Left cardiac atrium (tissue), 4 donors: ENCODE results near the gene DOK7. TPM values are rescaled to one million over a fixed set of nuclear protein-coding genes. Genes with fewer than 3 reads are reported as not detected.

Source experiments
- ATAC-seq, 2 donors: fragments of 200-7000 bp; cut with Tn5 transposase; one replicate each; pipeline ENCODE4 v1.9.1; 2020; ENCODE audit warnings: mild to moderate bottlenecking in 2 of 2, moderate library complexity in 2 of 2
- DNase-seq: peaks from one replicate; pipeline ENCODE4 v3.0.0-alpha.2; 2020
- intact Hi-C, 2 donors: fragments of 100-400 bp; cut with DNase I; formaldehyde crosslinking; loops; one replicate each; pipeline versions ENCODE4 v1.14.1 to v1.15.1; 2022 to 2023
- total RNA-seq, 2 donors: library from RNA; stranded (reverse); fragmentation: NEBNext Ultra II Directional; extraction: Animal tissue kit (Norgen Biotek cat#: 25700); gene quantifications; one replicate each; pipeline ENCODE4 v1.2.1, GENCODE V29; 2021
- donor health status: DM: no; HTN: yes; CAD: no.
- donor health status: DM: no; HTN: yes; CAD: no; lungs with severe emphysema.
- donor health status: DM: yes; HTN: yes; CAD: no.
- donor health status: Dilated cardiomyopathy.

DOK7 gene
- total RNA-seq, 2 donors from 2014 or later, result 21.5 to 38.2 TPM

DNA sequence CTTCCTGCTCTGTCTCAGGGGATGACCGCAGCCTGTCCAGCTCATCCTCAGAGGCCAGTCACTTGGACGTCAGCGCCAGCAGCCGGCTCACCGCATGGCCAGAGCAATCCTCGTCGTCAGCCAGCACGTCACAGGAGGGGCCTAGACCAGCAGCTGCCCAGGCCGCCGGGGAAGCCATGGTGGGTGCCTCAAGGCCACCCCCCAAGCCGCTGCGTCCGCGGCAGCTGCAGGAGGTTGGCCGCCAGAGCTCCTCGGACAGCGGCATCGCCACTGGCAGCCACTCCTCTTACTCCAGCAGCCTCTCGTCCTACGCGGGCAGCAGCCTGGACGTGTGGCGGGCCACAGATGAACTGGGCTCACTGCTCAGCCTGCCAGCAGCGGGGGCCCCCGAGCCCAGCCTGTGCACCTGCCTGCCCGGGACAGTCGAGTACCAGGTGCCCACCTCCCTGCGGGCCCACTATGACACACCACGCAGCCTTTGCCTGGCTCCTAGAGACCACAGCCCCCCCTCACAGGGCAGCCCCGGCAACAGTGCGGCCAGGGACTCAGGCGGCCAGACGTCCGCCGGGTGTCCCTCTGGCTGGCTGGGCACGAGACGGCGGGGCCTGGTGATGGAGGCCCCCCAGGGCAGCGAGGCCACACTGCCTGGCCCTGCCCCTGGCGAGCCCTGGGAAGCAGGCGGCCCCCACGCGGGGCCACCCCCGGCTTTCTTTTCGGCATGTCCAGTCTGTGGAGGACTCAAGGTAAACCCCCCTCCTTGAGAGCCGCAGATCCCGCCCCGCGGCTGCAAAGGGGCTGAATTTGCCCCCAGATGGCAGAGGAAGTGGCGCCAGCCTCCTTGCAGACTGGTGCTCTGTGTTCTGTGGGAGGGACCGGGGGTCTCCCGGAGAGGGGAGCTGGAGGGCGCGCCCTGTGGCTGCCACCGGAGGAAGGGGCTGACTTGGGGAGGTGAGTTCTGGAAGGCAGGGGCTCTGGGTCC is 29.9 kb downstream of the DOK7 start:
- intact Hi-C loops, result no loop called here
- no peak for DNase-seq
- ATAC-seq, result no peak

DNA sequence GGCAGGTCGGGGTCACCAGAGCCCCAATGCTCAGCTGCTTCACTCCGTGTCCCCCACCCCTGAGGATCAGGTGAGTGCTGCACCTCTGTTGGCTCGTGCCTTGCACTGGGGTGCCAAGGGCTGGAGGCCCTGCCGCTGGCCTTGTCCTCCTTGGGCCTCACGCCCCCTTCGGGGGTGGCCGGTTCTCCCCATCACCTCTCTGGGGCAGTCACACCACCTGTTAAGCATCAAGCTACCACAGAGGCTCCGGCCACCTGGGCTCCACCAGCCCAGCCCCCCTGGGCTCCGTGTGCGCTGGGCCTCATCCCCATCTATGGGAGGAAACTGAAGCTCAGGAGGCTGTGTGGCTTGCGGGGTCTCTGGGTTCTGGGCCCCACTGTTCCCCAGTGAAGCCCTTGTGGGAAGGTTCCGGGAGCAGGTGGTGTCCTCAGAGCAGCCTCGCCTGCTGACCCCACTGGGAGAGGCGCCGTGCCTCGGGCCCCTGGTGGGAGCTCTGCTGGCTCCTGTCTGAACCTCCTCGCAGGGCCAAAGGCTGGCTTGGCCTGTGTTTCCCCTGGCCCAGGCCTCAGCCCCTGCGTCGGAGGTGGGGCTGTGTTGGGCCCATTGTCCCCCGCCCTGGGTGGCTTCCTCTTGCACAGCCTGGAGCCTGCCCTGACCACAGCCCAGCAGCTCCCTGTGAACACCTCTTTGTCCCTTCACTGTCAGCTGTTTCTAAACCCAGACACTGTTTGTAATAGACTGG is 30.8 kb downstream of the DOK7 start:
- DNase-seq (no peak), ATAC-seq (peak in 1 of 2 donors; percentile 7)
- intact Hi-C loops, result no loop called here

DNA sequence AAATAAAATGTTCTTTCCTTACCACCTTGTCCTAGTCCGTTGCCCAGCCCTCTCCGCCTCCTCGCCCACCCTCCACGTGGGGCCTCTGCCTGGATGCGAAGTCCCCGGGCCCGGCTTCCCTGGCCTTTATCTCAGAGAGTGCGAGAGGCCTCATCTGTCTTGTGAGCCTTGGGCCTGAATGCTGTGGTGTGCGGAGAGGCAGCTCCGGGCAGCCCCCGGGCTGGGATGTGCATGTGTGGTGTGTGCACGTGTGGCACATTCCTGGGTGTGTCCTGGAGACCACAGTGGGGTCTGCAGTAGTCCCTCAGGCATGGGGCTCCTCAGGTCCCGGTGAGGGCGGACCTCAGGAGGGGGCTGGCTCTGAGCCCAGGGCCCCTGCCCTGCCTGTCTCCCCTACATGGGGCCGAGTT is 31.4 kb downstream of the DOK7 start:
- no peak for DNase-seq
- ATAC-seq, result no peak
- intact Hi-C loops, result no loop called here

DNA sequence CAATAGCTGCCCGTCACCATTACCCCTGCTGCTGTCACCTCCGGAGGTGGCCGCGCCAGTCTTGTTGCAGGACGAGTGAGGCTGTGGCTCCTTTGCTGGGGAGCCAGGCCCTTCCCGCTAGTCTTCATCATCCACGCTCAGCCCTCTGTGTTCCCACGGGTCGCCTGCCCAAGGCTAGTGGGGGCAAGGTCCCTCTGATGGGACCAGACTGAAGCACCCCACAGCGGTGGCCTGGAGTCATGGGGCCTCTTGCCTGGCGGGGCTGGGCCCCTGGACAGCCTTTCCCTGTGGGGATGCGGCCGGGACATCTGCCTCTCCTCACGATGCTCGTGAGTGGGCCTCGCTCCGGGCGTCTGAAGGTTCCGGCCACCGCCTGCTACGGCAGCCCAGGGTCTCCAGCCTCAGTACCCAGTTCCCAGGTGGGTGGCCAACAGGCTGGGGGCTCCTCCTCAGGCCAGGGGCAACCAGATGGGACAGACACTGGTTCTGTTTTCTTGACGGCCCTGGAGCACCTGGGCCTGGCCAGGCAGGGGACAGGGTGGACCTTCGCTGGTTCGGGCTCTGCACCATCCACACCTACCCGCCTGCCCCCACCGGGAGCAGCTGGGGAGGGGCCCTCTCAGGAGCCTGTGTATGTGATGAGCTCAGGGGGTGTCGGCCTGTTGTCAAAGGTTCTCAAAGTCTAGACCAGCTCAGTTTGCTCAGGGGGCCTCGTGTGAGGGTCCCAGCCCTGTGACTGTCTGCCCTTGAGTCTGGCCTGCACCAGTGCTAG is 32.3 kb downstream of the DOK7 start:
- intact Hi-C loops, result no loop called here
- DNase-seq (no peak), ATAC-seq (no peak)

DNA sequence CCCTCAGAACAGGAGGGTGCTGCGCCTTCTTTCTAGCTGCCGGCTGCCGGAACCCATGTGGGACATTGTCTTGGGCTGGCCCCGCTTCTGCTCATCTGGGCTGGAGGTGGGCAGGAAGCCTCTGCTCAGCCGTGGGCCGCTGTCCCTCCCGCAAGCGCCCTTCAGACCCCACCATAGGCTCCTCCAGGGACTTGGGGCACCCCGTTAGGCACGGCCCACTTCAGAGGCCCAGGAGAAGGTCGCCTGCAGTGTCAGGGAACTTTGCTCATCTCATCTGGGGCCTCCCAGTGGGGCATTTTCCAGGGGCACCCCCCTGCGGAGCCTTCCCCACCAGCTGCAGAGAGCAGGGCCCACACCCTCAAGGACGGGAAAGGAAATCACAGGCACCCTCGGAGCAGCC is 32.9 kb downstream of the DOK7 start:
- DNase-seq, result no peak
- intact Hi-C loops, result no loop called here
- ATAC-seq, result no peak

DNA sequence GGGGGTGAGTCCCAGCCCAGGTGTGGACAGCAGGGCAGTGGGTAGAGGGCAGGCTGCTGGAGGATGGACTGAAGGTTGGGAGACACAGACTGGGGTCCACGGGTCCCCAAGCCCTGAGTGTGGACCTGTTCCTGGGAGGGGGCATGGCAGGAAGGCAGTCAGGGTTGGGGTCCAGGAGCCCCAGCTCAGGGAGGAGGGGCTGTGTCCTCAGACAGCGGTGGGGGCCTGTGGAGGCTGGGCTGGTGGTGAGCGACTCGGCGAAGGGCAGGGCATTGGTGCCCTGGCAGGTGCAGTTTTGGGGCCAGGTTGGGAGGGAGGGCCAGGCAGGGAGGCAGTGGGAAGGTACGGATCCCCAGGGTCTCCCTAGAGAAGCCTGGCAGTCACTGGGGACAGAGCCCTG is 34.0 kb downstream of the DOK7 start:
- no peak for ATAC-seq
- no peak for DNase-seq
- intact Hi-C loops, result no loop called here

DNA sequence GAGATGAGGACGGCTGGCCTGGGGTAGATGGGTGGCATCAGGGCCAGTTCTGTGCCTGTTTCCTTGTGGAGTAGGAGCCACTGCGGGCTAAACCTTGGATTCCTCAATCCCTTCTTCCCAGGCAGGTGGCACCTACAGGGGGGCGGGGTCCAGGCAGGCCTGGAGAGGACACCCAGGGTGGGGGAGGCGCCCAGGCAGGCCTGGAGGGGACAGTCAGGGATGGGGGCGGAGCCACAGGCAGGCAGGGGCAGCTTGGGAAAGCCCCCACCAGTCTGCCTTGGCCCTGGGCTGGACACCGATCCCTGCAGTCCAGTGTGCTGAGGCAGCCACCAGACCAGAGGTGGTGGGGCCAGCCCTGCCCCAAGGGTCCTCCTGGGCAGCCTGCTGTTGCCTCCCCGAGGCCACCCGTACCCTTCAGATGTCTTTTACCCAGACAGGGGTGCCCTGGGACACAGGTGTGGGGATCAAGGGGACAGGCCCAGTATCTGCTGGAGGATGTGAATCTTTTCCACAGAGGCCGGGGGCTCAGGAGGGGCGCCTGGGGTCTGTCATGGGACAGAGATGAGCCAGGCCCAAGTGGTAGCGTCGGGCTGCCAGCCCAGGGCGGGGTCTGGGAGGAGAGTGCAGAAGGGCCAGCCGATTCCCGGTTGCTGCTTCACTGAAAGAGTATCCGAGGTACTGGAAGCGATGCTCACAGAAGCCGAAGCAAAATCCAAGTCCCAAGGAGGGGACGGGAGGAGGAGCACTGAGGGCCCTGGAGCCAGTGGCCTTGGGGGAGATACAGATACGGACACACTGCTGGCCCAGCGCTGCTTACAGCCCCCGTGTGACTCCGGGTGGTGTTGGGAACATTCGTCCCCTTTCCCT is 34.6 kb downstream of the DOK7 start:
- intact Hi-C loops, result no loop called here
- peak in 1 of 2 donors; percentile 2 for ATAC-seq
- DNase-seq, result no peak

DNA sequence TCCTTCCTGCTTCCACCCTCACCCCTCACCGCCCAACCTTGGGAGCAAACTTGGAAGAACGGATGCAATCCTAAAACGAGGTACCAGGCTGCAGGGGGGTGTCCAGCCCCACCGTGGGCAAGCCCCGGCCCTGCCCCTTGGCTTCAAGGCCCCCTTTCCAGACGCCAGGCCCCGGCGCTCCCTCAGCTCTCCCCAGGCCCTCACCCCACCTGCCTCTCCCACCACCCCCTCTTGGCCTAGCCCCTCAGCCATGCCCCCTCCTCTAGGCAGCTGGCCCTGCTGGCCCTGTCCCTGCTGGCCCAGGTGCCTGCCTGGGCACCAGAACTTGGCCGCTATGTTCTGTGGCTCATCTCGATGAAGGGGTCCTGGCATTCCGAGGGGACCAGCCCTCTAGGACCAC is 35.3 kb downstream of the DOK7 start:
- DNase-seq (no peak), ATAC-seq (no peak)
- intact Hi-C loops, result no loop called here

DNA sequence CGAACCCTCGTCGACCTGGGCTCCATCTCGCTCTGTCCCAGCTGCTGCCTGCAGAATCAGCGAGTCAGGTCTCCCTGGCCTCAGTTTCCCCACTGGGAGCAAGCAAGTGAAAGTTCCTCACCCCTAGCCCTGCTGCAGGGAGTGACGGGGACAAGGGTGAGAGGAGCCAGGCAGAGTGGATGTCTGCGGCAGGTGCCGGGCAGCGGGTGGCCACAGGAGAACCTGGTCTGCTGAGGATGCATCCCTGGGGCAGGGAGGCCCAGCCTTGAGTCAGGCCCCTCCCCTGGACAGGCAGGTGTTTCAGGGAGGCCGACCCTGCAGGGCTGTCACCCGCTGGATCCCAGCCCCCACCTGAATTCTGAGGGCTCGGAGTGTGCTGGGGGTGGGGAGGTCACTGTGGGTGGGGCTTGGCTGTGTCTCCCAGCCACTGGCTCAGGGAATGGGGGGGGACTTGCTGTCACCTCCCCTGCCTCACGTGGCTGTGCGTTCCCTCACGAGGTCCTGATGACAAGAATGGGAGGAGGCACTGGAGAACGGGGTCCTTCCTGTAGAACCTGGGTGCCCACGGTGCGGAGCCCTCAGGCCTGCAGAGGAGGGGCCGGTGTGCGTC is 35.9 kb downstream of the DOK7 start:
- ATAC-seq (no peak), DNase-seq (no peak)
- intact Hi-C loops, result no loop called here

DNA sequence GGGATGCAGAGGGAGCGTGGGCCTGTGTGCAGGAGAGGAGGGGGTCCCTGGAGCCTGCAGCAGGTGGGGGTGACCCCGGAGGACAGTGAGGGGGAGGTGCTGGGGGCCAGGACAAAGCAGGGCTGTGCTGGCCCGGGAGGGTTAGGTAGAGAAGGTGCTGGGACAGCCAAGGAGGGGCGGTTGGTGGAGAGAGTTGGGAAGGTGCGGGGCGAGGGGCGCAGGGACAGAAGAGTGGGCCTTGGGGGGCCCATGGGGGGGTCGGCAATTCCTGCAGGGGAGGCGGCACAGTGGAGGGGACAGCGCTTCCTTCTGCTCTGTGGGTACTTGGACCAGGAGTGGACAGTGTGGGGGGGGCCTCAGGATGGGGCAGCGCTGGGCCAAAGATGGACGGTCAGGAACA is 36.6 kb downstream of the DOK7 start:
- ATAC-seq, result no peak
- intact Hi-C loops, result no loop called here
- DNase-seq, result no peak

DNA sequence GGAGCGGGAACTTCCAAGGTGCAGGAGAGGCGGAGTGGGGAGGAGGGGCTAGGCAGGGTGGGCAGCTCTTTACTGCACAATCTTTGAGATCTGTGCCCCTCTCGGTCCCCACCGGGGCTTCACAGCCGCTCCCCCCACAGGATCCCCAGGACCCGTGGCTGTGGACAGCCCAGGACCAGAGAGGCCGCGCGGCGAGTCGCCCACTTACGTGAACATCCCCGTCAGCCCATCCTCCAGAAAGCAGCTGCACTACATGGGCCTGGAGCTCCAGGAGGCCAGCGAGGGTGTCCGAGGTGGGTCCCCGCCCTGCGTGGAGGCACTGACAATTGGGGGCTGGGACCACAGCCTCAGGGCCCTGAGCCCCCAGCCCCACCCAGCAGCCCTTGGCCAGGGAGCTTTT is 37.0 kb downstream of the DOK7 start:
- ATAC-seq, result no peak

DNA sequence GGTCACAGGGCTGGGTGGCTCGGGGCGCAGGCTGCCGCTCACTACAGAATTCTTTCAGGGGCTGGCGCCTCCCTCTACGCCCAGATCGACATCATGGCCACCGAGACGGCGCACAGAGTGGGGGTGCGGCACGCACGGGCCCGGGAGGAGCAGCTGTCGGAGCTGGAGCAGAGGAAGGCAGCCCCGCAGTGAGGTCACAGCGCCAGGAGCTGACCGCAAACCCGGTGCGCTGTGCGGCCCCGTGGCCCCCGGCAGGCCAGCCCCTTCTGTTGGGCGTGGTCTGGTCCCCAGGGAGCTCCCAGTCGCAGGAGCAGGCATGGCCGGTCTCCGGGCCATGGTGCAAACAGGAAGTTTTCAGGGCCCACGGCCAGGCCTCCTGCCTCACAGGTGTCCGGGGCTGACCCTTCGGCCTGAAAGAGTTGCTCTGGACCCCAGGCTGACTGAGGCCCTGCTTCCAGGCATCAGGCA is 37.6 kb downstream of the DOK7 start:
- intact Hi-C loops, result no loop called here
- ATAC-seq (no peak), DNase-seq (no peak)

More for the DNA sequence above, 37.0 kb downstream of the DOK7 start:
- no peak for DNase-seq
- intact Hi-C loops, result no loop called here

DNA sequence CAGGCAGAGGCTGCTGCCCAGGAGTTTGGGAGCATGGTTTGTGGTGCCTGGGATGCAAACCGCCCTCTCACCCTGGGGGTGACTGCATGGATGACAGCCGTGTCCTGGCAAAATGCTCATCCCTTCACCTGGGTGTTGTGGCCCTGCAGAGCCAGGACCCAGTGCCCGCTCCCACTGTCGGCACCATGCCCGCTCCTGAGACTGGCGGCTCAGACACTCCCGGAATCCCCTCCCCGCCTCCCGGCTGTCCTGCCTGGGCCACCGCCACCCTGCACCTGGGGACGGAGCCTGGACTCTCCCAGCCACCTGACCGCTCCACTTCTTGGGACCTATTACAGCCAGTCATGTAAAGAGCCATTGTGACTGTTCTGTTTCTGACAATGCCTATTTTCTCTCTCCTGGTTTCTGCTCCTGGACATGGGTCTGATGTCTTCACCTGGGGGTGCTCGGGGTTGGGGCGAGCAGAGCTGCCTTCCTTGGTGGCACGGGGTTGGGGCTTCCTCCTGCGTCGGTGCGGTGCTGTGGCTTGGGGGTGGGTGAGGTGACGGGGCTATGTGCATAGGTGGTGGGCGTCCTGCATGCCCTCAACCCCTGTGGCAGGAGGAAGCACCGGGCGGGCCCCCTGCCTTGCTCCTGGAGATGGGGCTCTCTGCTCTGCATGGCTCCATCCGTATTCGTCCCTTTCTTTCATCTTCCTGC is 38.2 kb downstream of the DOK7 start:
- no peak for DNase-seq

DNA sequence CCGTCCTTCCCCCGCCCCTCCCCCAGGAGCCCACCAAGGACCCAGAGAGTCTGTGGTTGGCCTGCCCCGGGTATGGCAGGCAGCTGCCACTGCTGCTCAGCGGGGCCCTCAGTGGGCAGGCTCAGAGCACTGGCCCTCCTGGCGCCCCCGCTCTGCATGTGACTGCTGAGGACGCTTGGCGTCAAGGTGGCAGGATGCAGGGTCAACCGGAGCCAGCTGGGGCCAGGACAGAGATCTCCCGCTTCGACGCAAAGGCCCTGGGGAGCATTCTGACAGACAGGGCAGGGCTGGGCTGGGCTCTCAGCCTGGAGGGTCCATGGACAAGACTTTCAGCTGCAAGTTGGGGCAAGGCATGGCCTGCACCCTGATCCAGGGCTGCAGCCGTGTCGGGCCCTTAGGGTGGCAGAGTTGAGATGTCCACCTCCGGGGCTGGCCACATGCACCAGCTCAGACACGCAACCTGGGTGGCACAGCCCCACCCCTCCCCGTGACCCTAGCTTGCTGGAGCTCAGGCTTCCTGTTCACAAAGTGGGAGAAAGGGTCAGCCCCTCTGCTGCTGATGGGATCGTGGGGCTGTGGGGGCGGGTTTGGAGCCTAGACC is 38.8 kb downstream of the DOK7 start:
- ATAC-seq (no peak), DNase-seq (no peak)
- intact Hi-C loops, result no loop called here

More for the DNA sequence above, 38.2 kb downstream of the DOK7 start:
- intact Hi-C loops, result no loop called here
- no peak for ATAC-seq

DNA sequence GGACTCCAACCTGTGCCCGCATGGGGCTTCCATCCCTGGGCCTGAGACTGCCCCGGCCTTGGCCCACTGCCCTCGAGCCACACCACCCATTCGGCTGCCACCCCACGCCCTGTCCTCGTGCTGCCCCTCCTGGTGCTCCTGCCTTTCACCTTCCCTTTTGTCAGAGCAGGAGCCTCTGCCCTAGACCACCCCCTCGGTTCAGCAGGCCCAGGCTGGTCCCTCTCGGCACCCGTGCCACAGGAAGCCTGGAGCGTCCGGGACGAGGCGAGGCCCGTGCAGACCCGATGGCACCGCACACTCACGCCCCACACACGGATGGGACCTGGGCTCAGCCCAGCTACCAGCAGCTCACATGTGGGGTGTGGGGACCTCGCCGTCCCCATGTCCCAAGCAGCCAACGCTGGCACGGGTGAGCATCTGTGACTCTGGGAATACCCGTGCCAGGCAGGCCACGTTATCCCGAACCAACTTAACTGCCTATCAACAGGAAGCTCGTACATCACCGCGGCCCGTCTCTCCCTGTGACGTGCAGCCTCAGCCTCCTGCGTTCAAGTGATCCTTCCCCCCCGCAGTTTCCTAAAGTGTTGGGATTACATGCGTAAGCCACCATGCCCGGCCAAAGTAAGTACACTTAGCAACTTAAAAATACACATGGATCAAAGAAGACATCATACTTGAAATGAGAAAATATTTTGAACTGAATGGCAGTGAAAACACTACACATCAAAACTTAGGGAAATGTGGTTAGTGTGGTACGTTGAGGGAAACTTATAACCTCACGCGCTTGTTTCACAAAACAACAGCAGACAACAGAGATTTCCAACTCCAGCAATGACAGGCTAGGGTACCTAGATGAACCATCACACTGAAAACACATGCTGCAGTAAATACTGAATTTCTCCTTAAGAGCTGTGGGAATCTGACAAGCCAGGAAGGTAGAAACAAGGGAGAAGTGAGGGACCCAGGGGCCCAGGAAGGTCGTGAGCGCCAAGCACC is 40.1 kb downstream of the DOK7 start:
- DNase-seq (no peak), ATAC-seq (no peak)
- intact Hi-C loops, result no loop called here

DNA sequence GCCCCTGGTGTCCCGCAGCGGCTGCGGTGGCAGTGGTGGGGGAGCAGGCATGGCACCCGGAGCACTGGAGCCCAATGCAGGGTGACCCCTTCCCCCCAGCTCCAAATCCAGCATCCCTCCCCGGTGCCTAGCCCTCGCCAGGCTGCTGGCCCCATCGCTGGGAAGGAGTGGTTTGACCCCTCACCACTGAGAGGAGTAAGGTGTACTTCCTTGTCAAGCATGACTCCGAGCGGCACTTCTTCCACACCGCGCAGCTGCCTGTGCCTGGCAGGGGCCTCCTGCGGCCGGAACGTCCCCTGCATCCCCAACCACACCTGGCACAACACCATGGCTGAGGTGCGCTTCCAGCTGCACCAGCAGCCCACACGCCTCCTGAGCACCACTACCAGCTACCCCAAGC is 42.1 kb downstream of the DOK7 start:
- DNase-seq (no peak), ATAC-seq (no peak)
- intact Hi-C loops, result no loop called here
